Uterus (tissue), 4 donors: Measurements from ENCODE around the gene TRIM65. TPM values are rescaled to one million over a fixed set of nuclear protein-coding genes. Genes with fewer than 3 reads are reported as not detected.

Experiments
- DNase-seq, 2 donors: peaks; one replicate each; pipeline ENCODE4 v3.0.0-alpha.2; 2019 to 2020
- H3K27ac ChIP-seq, 2 donors: fragments of 200-600 bp; sonication (generic); 1 replicate in 1 of 2; 2 replicates in 1 of 2; pipeline ENCODE4 v1.5.1; 2016 to 2018
- H3K27me3 ChIP-seq, 2 donors: fragments of 200-600 bp; sonication (generic); one replicate each; pipeline ENCODE4 v1.5.1; 2018 to 2019; ENCODE audit warnings: control low read depth in 1 of 2
- H3K36me3 ChIP-seq, 2 donors: fragments of 200-600 bp; sonication (generic); one replicate each; pipeline ENCODE4 v1.5.1; 2019; ENCODE audit warnings: control low read depth in 1 of 2
- H3K4me1 ChIP-seq, 2 donors: fragments of 200-600 bp; sonication (generic); one replicate each; pipeline ENCODE4 v1.5.1; 2018 to 2019; ENCODE audit warnings: control low read depth in 1 of 2
- H3K4me3 ChIP-seq, 2 donors: fragments of 200-600 bp; sonication (generic); 1 replicate in 1 of 2; 2 replicates in 1 of 2; pipeline ENCODE4 v1.5.1; 2018 to 2019; ENCODE audit warnings: mild to moderate bottlenecking in 1 of 2
- H3K9me3 ChIP-seq, 2 donors: fragments of 200-600 bp; sonication (generic); one replicate each; pipeline ENCODE4 v1.5.1; 2019; ENCODE audit warnings: control low read depth in 1 of 2
- CTCF ChIP-seq, 4 experiments: fragments of 200-600 bp in 2 of 4; fragments of 450-650 bp in 2 of 4; sonication (generic) in 2 of 4; IDR thresholded peaks; one replicate each; pipeline ENCODE4 v1.5.1; 2016 to 2019; ENCODE audit warnings: antibody characterized with exemption in 4 of 4, mild to moderate bottlenecking in 2 of 4, moderate library complexity in 1 of 4
- POLR2A ChIP-seq, 2 donors: fragments of 450-650 bp; IDR thresholded peaks; one replicate each; pipeline ENCODE4 v1.6.1; 2016; ENCODE audit warnings: antibody characterized with exemption in 2 of 2, mild to moderate bottlenecking in 1 of 2, moderate library complexity in 1 of 2
- intact Hi-C: fragments of 100-400 bp; cut with DNase I; formaldehyde crosslinking; loops from one replicate; pipeline ENCODE4 v1.15.1; 2023; ENCODE audit warnings: low total_unique reads
- total RNA-seq, 4 donors: library from RNA; depleted of rRNA in 3 of 4; stranded (reverse); fragments of >200 nt in 3 of 4; gene quantifications; one replicate each; pipeline versions ENCODE4 v1.1.0 to v1.2.4, GENCODE V29; 2014 to 2023
- donor health status: DM: yes; HTN: yes; CAD: no.

Gene TRIM65
- total RNA-seq, 4 donors from 2014 or later: 20.0 to 36.9 (median 30.1) TPM

GRCh38 chr17:75931062-75931461, 34.3 kb upstream of the TRIM65 start:
- DNase-seq: no peak
- no peak for TF ChIP-seq POLR2A (IDR thresholded peaks at IDR 0.05)
- TF ChIP-seq CTCF (IDR thresholded peaks at IDR 0.05): no peak
- no peak overlapping the region for H3K27ac ChIP-seq

GRCh38 chr17:75927286-75927922, 30.7 kb upstream of the TRIM65 start:
- TF ChIP-seq CTCF (IDR thresholded peaks at IDR 0.05) (peak in 1 of 4 experiments; percentile 14), POLR2A (IDR thresholded peaks at IDR 0.05) (no peak)
- Histone ChIP-seq H3K27me3 (no peaks in the 10 kb centered on the region), H3K27ac (no peak overlapping the region), H3K9me3 (no peaks in the 10 kb centered on the region), H3K36me3 (no peaks in the 10 kb centered on the region), H3K4me3 (no peak overlapping the region), H3K4me1 (no peaks in the 10 kb centered on the region)
- no peak for DNase-seq
- intact Hi-C loops: no loop called here

More at GRCh38 chr17:75931062-75931461, 34.3 kb upstream of the TRIM65 start:
- H3K9me3 ChIP-seq: no peaks in the 10 kb centered on the region
- no peaks in the 10 kb centered on the region for H3K4me1 ChIP-seq
- no peaks in the 10 kb centered on the region for H3K27me3 ChIP-seq
- no peak overlapping the region for H3K4me3 ChIP-seq
- intact Hi-C loops: no loop called here
- no peaks in the 10 kb centered on the region for H3K36me3 ChIP-seq

GRCh38 chr17:75926456-75926855, 29.7 kb upstream of the TRIM65 start:
- H3K36me3 ChIP-seq: no peaks in the 10 kb centered on the region
- H3K27ac ChIP-seq: no peak overlapping the region
- no peaks in the 10 kb centered on the region for H3K27me3 ChIP-seq
- intact Hi-C loops: no loop called here
- no peaks in the 10 kb centered on the region for H3K4me1 ChIP-seq
- TF ChIP-seq POLR2A (IDR thresholded peaks at IDR 0.05) (no peak), CTCF (IDR thresholded peaks at IDR 0.05) (no peak)
- H3K9me3 ChIP-seq: no peaks in the 10 kb centered on the region
- no peak for DNase-seq
- no peak overlapping the region for H3K4me3 ChIP-seq

- H3K36me3 ChIP-seq: no peaks in the 10 kb centered on the region
Measured at GRCh38 chr17:75925912-75926311, 29.2 kb upstream of the TRIM65 start.

GRCh38 chr17:75925103-75925502, 28.4 kb upstream of the TRIM65 start:
- no peaks in the 10 kb centered on the region for H3K27me3 ChIP-seq
- intact Hi-C loops: no loop called here
- H3K4me1 ChIP-seq: no peaks in the 10 kb centered on the region
- no peaks in the 10 kb centered on the region for H3K36me3 ChIP-seq
- TF ChIP-seq POLR2A (IDR thresholded peaks at IDR 0.05) (no peak), CTCF (IDR thresholded peaks at IDR 0.05) (no peak)
- DNase-seq: no peak
- H3K27ac ChIP-seq: no peak overlapping the region
- H3K4me3 ChIP-seq: no peak overlapping the region
- no peaks in the 10 kb centered on the region for H3K9me3 ChIP-seq

More at GRCh38 chr17:75925912-75926311, 29.2 kb upstream of the TRIM65 start:
- H3K9me3 ChIP-seq: no peaks in the 10 kb centered on the region
- intact Hi-C loops: no loop called here
- no peak overlapping the region for H3K27ac ChIP-seq
- DNase-seq: no peak
- no peaks in the 10 kb centered on the region for H3K27me3 ChIP-seq
- no peak overlapping the region for H3K4me3 ChIP-seq
- H3K4me1 ChIP-seq: no peaks in the 10 kb centered on the region
- TF ChIP-seq CTCF (IDR thresholded peaks at IDR 0.05): no peak
